Lower leg skin (tissue), 3 donors: ENCODE measurements around the gene PROSER2.
"Not testable (repeated sequence)": the region's sequence is repeated elsewhere in the genome, so short reads cannot be mapped to it uniquely, and the experiment has no call there.

Source experiments
- POLR2A ChIP-seq, 2 donors: fragments of 450-650 bp; IDR thresholded peaks; one replicate each; pipeline ENCODE4 v1.6.1; 2016 to 2017; ENCODE audit warnings: antibody characterized with exemption in 2 of 2, mild to moderate bottlenecking in 1 of 2, moderate library complexity in 1 of 2
- TF ChIP-seq, protein P1 (sequence below), 3 donors: fragments of 450-650 bp; IDR thresholded peaks; one replicate each; pipeline ENCODE4 v1.5.1; 2016; ENCODE audit warnings: antibody characterized with exemption in 3 of 3, mild to moderate bottlenecking in 3 of 3, moderate library complexity in 2 of 3

DNA sequence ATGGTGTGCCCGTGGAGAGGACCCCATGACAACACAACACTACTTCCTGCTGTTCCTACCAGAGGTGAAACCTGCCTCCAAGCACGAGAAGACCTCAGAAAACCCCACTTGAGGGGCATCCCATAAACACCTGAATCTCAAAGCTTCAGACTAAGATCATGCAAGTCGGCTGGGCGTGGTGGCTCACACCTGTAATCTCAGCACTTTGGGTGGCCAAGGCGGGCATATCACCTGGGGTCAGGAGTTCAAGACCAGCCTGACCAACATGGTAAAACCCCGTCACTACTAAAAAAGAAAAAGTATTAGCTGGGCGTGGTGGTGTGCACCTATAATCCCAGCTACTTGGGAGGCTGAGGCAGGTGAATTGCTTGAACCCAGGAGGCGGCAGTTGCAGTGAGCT, 66.1 kb downstream of the PROSER2 start:
- TF ChIP-seq, protein P1, sequence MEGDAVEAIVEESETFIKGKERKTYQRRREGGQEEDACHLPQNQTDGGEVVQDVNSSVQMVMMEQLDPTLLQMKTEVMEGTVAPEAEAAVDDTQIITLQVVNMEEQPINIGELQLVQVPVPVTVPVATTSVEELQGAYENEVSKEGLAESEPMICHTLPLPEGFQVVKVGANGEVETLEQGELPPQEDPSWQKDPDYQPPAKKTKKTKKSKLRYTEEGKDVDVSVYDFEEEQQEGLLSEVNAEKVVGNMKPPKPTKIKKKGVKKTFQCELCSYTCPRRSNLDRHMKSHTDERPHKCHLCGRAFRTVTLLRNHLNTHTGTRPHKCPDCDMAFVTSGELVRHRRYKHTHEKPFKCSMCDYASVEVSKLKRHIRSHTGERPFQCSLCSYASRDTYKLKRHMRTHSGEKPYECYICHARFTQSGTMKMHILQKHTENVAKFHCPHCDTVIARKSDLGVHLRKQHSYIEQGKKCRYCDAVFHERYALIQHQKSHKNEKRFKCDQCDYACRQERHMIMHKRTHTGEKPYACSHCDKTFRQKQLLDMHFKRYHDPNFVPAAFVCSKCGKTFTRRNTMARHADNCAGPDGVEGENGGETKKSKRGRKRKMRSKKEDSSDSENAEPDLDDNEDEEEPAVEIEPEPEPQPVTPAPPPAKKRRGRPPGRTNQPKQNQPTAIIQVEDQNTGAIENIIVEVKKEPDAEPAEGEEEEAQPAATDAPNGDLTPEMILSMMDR (IDR thresholded peaks at IDR 0.05), result not testable (repeated sequence)
- TF ChIP-seq POLR2A (IDR thresholded peaks at IDR 0.05), result not testable (repeated sequence)
